Esophagus mucosa (tissue), 1 donor: ENCODE measurements around the gene GAN. TPM values are rescaled to one million over a fixed set of nuclear protein-coding genes. Genes with fewer than 3 reads are reported as not detected.

Experiments used
- ATAC-seq: fragments of 200-7000 bp; cut with Tn5 transposase; one replicate; pipeline ENCODE4 v1.9.1; 2020
- total RNA-seq: library from RNA; stranded (reverse); gene quantifications from one replicate; pipeline ENCODE4 v1.2.4, GENCODE V29; 2023
- donor health status: DM: yes; HTN: yes; CAD: no.

GAN gene
- 19.9 TPM for total RNA-seq

GRCh38 chr16:81314603-81315270 lies at the start of gene GAN:
Gene GAN, plus strand, starts transcription at chr16:81314962. Its CDS starts 152 bp downstream, at chr16:81315114.
- peak; percentile 98 for ATAC-seq

GRCh38 chr16:81265052-81265451 lies 49.7 kb upstream of the GAN start:
- ATAC-seq, result no peak

- peak; percentile 43 for ATAC-seq
Measured at GRCh38 chr16:81265658-81266451, 48.9 kb upstream of the GAN start.

GRCh38 chr16:81266680-81267095 lies 48.1 kb upstream of the GAN start:
- peak; percentile 90 for ATAC-seq

- ATAC-seq, result no peak
Measured at GRCh38 chr16:81268509-81268908, 46.3 kb upstream of the GAN start.

- ATAC-seq, result no peak
Measured at GRCh38 chr16:81273223-81273950, 41.4 kb upstream of the GAN start.

GRCh38 chr16:81275064-81275532 lies 39.7 kb upstream of the GAN start:
- peak; percentile 47 for ATAC-seq

- peak; percentile 79 for ATAC-seq
Measured at GRCh38 chr16:81275795-81276194, 39.0 kb upstream of the GAN start.

GRCh38 chr16:81276323-81276722 lies 38.4 kb upstream of the GAN start:
- ATAC-seq, result no peak

- ATAC-seq, result peak; percentile 81
Measured at GRCh38 chr16:81277541-81278080, 37.2 kb upstream of the GAN start.

GRCh38 chr16:81278526-81278925 lies 36.2 kb upstream of the GAN start:
- ATAC-seq, result no peak

- ATAC-seq, result peak; percentile 60
Measured at GRCh38 chr16:81279392-81279791, 35.4 kb upstream of the GAN start.

GRCh38 chr16:81280393-81280792 lies 34.4 kb upstream of the GAN start:
- peak; percentile 5 for ATAC-seq

GRCh38 chr16:81283044-81283443 lies 31.7 kb upstream of the GAN start:
- peak; percentile 67 for ATAC-seq

- ATAC-seq, result no peak
Measured at GRCh38 chr16:81284995-81285600, 29.7 kb upstream of the GAN start.

GRCh38 chr16:81286190-81286589 lies 28.6 kb upstream of the GAN start:
- no peak for ATAC-seq

GRCh38 chr16:81291117-81291516 lies 23.6 kb upstream of the GAN start:
- ATAC-seq, result no peak

GRCh38 chr16:81292936-81293335 lies 21.8 kb upstream of the GAN start:
- ATAC-seq, result no peak

- ATAC-seq, result peak; percentile 15
Measured at GRCh38 chr16:81293909-81294802, 20.6 kb upstream of the GAN start.

GRCh38 chr16:81296631-81297030 lies 18.1 kb upstream of the GAN start:
- ATAC-seq, result peak; percentile 73

GRCh38 chr16:81307770-81308169 lies 7.0 kb upstream of the GAN start:
- ATAC-seq, result no peak
